HepG2 (cell line): ENCODE results near the gene PTPRF. TPM values are rescaled to one million over a fixed set of nuclear protein-coding genes. Genes with fewer than 3 reads are reported as not detected.

Experiments
- ATAC-seq: fragments of 200-7000 bp; cut with Tn5 transposase; 3 replicates; pipeline ENCODE4 v1.9.1; 2020; ENCODE audit warnings: mild to moderate bottlenecking, moderate library complexity
- BruUV-seq: library from RNA; stranded (reverse); fragments of 400-500 nt; replicated peaks from 2 replicates; lab custom pipeline; 2021; lab: Mats Ljungman, UMichigan
- CTCF ChIA-PET: fragments of 300-600 bp; formaldehyde crosslinking; extraction: SDS; loops from one replicate; lab custom pipeline; 2021; ENCODE audit warnings: low total read pairs, inconsistent platforms, low intra/inter-chr PET ratio; lab: Yijun Ruan, JAX
- POLR2A ChIA-PET: fragments of 350-600 bp; sonication (Branson Sonifier 250); formaldehyde crosslinking; loops from one replicate; lab custom pipeline; 2020; ENCODE audit warnings: antibody characterized with exemption, inconsistent platforms; lab: Yijun Ruan, JAX
- DNase-seq: peaks from one replicate; pipeline ENCODE4 v3.0.0-alpha.2; 2015; ENCODE audit warnings: low spot score
- FAIRE-seq: peaks from 3 replicates; lab custom pipeline; 2011; peaks lifted over from hg19 to GRCh38; lab: Jason Lieb, UNC
- H2AFZ ChIP-seq: one replicate; pipeline ENCODE4 v1.6.1; 2011; ENCODE audit warnings: low read length, inconsistent platforms
- H3K27ac ChIP-seq: fragments of 300-600 bp; 3 replicates; pipeline ENCODE4 v1.8.0; 2011; ENCODE audit warnings: mixed run types, mild to moderate bottlenecking, mixed read lengths, low read length, inconsistent platforms; ENCODE audit not compliant: insufficient read depth; ENCODE audit errors: extremely low read length
- H3K27me3 ChIP-seq, 2 experiments: fragments of 200-600 bp in 1 of 2; 2 replicates in 1 of 2; 3 replicates in 1 of 2; pipeline versions ENCODE4 v1.6.0 to v1.8.0; 2011; ENCODE audit warnings: low read length in 2 of 2, mild to moderate bottlenecking in 2 of 2, moderate library complexity in 2 of 2, inconsistent platforms in 1 of 2; ENCODE audit not compliant: insufficient read depth in 2 of 2, control insufficient read depth in 1 of 2
- H3K36me3 ChIP-seq, 2 experiments: fragments of 200-600 bp in 1 of 2; replicated peaks in 1 of 2; 2 replicates in 1 of 2; 3 replicates in 1 of 2; pipeline versions ENCODE4 v1.5.1 to v1.8.0; 2011; ENCODE audit warnings: low read length in 2 of 2, inconsistent platforms in 1 of 2; ENCODE audit not compliant: insufficient read depth in 2 of 2, control insufficient read depth in 1 of 2
- H3K4me1 ChIP-seq: 2 replicates; pipeline ENCODE4 v1.5.1; 2012; ENCODE audit warnings: low read length, inconsistent platforms; ENCODE audit not compliant: insufficient read depth
- H3K4me2 ChIP-seq: 2 replicates; pipeline ENCODE4 v1.6.0; 2011; ENCODE audit warnings: low read depth, low read length, inconsistent platforms
- H3K4me3 ChIP-seq, 3 experiments: fragments of 200-600 bp in 1 of 3; sonication (generic), shearing (Covaris generic) in 1 of 3; replicated peaks in 1 of 3; 2 replicates each; pipeline ENCODE4 v1.5.1; 2011 to 2016; ENCODE audit warnings: low read length in 3 of 3, inconsistent platforms in 2 of 3, low read depth in 2 of 3, mild to moderate bottlenecking in 2 of 3, control low read depth in 1 of 3, mixed read lengths in 1 of 3; ENCODE audit not compliant: insufficient read depth in 1 of 3
- H3K79me2 ChIP-seq: one replicate; pipeline ENCODE4 v1.6.1; 2011; ENCODE audit warnings: low read length, inconsistent platforms; ENCODE audit not compliant: insufficient read depth
- H3K9ac ChIP-seq: 2 replicates; pipeline ENCODE4 v1.6.0; 2011; ENCODE audit warnings: mild to moderate bottlenecking, low read depth, low read length, inconsistent platforms; ENCODE audit not compliant: insufficient read depth
- H3K9me3 ChIP-seq: 2 replicates; pipeline ENCODE4 v1.5.1; 2012; ENCODE audit warnings: mild to moderate bottlenecking, low read length
- H4K20me1 ChIP-seq: 2 replicates; pipeline ENCODE4 v1.6.0; 2011; ENCODE audit warnings: inconsistent platforms, mild to moderate bottlenecking, low read length, moderate library complexity; ENCODE audit not compliant: insufficient read depth
- BORCS8-MEF2B ChIP-seq: sonication (generic); formaldehyde crosslinking; IDR thresholded peaks from 2 replicates; pipeline ENCODE4 v1.8.0; 2022; ENCODE audit warnings: mild to moderate bottlenecking, missing genetic modification reagents
- ETV5 ChIP-seq: IDR thresholded peaks from 2 replicates; pipeline ENCODE4 v1.6.1; 2018; ENCODE audit warnings: missing biosample characterization, missing genetic modification reagents, inconsistent platforms, borderline replicate concordance
- FOSL1 ChIP-seq: sonication (generic); formaldehyde crosslinking; IDR thresholded peaks from 2 replicates; pipeline ENCODE4 v1.9.0; 2021; ENCODE audit warnings: missing genetic modification reagents, borderline replicate concordance
- FOXA3 ChIP-seq: IDR thresholded peaks from 2 replicates; pipeline ENCODE4 v1.6.1; 2016; ENCODE audit warnings: missing genetic modification reagents, missing compliant biosample characterization
- FOXC1 ChIP-seq: sonication (generic); formaldehyde crosslinking; IDR thresholded peaks from 2 replicates; pipeline ENCODE4 v1.8.0; 2022; ENCODE audit warnings: mild to moderate bottlenecking, missing genetic modification reagents, borderline replicate concordance
- KDM3A ChIP-seq: IDR thresholded peaks from 2 replicates; pipeline ENCODE4 v1.6.1; 2018; ENCODE audit warnings: low read depth, missing compliant biosample characterization
- KDM4B ChIP-seq: sonication (generic); formaldehyde crosslinking; IDR thresholded peaks from 2 replicates; pipeline ENCODE4 v1.4.0; 2020; ENCODE audit warnings: missing genetic modification reagents
- MIER3 ChIP-seq: IDR thresholded peaks from 2 replicates; pipeline ENCODE4 v1.6.1; 2016; ENCODE audit warnings: missing compliant biosample characterization, borderline replicate concordance
- MLLT10 ChIP-seq: sonication (generic); formaldehyde crosslinking; IDR thresholded peaks from 2 replicates; pipeline ENCODE4 v1.4.0; 2020; ENCODE audit warnings: missing genetic modification reagents
- RXRB ChIP-seq: IDR thresholded peaks from 2 replicates; pipeline ENCODE4 v1.6.1; 2016; ENCODE audit warnings: borderline replicate concordance, missing genetic modification reagents, missing compliant biosample characterization
- ZNF224 ChIP-seq: sonication (generic); formaldehyde crosslinking; IDR thresholded peaks from 2 replicates; pipeline ENCODE4 v1.5.0; 2020; ENCODE audit warnings: mild to moderate bottlenecking, missing genetic modification reagents
- ZNF274 ChIP-seq: sonication (generic); formaldehyde crosslinking; IDR thresholded peaks from 2 replicates; pipeline ENCODE4 v1.5.1; 2020; ENCODE audit warnings: mild to moderate bottlenecking, missing genetic modification reagents
- ZNF446 ChIP-seq: sonication (generic); formaldehyde crosslinking; IDR thresholded peaks from 2 replicates; pipeline ENCODE4 v1.5.0; 2020; ENCODE audit warnings: mild to moderate bottlenecking, missing genetic modification reagents
- ZNF598 ChIP-seq: sonication (generic); formaldehyde crosslinking; IDR thresholded peaks from 2 replicates; pipeline ENCODE4 v1.5.1; 2020; ENCODE audit warnings: mild to moderate bottlenecking, missing genetic modification reagents, borderline replicate concordance
- ZNF629 ChIP-seq: sonication (generic); formaldehyde crosslinking; conservative IDR thresholded peaks from 2 replicates; pipeline ENCODE4 v1.5.0; 2020; ENCODE audit warnings: missing genetic modification reagents
- ZNF670 ChIP-seq: sonication (generic); formaldehyde crosslinking; IDR thresholded peaks from 2 replicates; pipeline ENCODE4 v1.8.0; 2022; ENCODE audit warnings: mild to moderate bottlenecking, missing genetic modification reagents, borderline replicate concordance
- ZNF780A ChIP-seq: sonication (generic); formaldehyde crosslinking; IDR thresholded peaks from 2 replicates; pipeline ENCODE4 v1.8.0; 2022; ENCODE audit warnings: mild to moderate bottlenecking, missing genetic modification reagents, moderate library complexity
- ZSCAN29 ChIP-seq: sonication (generic); formaldehyde crosslinking; conservative IDR thresholded peaks from 2 replicates; pipeline ENCODE4 v1.4.0; 2020; ENCODE audit warnings: mild to moderate bottlenecking, missing genetic modification reagents
- WGBS: methylation state at CpG from one replicate; pipeline ENCODE4 v1.1.6; 2017; ENCODE audit warnings: low lambda C conversion rate; 5-methylcytosine and 5-hydroxymethylcytosine counted together
- in situ Hi-C: cut with HindIII; loops from 2 replicates; pipeline ENCODE4 v1.10.0; 2017; ENCODE audit warnings: low pct_unique_long_range_greater_than_20kb; ENCODE audit not compliant: extremely low pct_ligation_motif_present
- intact Hi-C: fragments of 100-400 bp; cut with micrococcal nuclease; formaldehyde crosslinking; loops from one replicate; pipeline ENCODE4 v1.10.0; 2022; ENCODE audit not compliant: unreplicated experiment
- polyA plus RNA-seq, 8 experiments: library from polyadenylated mRNA; depleted of rRNA in 3 of 8; stranded (reverse) in 7 of 8; unstranded in 1 of 8; fragments of >200 nt; fragmentation: Illumina TruSeq in 4 of 8; extraction: Trizol in 4 of 8; gene quantifications; 2 replicates each; pipeline versions ENCODE4 v1.2.1 to v1.2.3, GENCODE V29; 2011 to 2016; ENCODE audit warnings: low read depth in 4 of 8, missing spikeins in 1 of 8, mixed read lengths in 1 of 8; ENCODE audit not compliant: insufficient read depth in 1 of 8
- total RNA-seq, 5 experiments: library from RNA; depleted of rRNA; stranded (reverse); fragments of >200 nt; fragmentation: Illumina TruSeq; extraction: Trizol; gene quantifications; 2 replicates each; pipeline ENCODE4 v1.2.3, GENCODE V29; 2016; ENCODE audit warnings: low read depth in 1 of 5
- TF ChIP-seq, protein P1 (sequence below): sonication (generic); formaldehyde crosslinking; IDR thresholded peaks from 2 replicates; pipeline ENCODE4 v1.5.0; 2020; ENCODE audit warnings: missing genetic modification reagents
- TF ChIP-seq, protein P2 (sequence below): IDR thresholded peaks from 2 replicates; pipeline ENCODE4 v1.6.1; 2016; ENCODE audit warnings: low read depth, control low read depth

The PTPRF gene
- total and polyA plus RNA-seq, 2 of the 13 experiments (the other 11 are each of a cell fraction or from before 2014, with no cell fraction given) = 55.9 to 167 TPM

DNA sequence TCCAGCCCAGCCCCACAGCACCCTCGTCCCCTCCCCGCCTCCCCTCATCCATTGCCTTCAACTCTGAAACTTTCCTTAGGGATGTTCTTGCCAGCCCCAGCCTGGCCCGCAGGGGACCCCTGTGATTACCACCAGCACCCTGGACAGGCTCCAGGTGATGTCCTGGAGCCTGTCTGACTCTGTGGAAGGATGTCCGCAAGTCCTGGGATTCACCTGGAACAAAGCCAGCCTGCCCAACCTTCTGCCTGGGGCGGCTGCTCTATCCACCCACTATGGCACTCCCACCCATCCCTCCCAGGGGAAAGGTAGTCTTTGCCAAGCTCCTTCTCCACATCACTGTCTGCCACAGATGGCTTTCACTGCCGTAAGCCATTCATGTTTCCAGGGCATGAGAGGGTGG is 24.4 kb upstream of the PTPRF start:
- no peak for FAIRE-seq

DNA sequence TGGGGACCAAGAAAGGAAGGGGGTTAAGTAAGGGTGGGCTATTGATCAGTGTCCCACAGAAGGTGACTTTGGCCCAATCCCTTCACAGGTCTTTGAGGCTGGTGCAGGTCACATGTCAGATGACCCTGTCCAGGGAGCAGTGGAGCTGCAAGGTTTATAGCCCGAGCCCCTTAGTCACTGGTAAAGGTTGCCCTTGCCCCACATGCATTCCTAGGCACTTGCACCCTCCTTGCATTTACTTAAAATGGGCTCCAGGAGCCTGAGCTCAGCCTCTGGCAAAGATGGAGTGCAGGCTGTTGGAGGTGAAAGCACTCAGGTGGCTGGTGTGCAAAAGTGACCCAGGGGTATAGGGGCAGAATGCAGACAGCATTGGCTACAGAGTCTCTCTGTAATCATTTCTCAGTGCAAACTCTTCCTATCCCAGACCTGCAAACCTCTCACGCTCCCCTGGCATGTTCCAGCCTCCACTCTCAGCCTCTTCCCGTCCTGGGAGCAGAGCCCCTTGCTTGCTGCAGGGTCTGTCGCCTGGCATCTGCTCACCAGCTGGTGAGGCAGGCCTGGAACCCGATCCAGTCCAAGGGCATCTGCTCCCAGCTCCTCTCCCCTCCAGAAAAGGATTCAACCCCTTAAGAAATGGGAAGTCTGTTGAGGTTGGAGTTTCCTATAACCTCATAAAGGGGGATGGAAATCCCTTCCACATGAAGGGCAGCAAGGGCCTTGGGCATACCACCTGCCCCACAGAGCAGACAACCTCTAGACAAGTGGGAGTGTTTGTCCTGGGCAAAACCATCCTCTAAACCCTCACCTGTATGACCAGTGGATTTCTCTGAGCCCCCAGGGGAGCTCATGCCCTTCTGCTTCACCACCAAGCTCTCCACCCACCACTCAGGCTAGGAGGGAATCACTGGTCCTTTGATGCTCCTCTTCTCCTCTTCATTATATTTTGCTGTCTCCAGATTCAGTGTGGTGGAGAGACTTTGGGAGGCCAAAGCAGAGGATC is 23.1 kb upstream of the PTPRF start:
- no peak for FAIRE-seq

More for the DNA sequence above, 24.4 kb upstream of the PTPRF start:
- BruUV-seq = no TSS peak
- in situ Hi-C loops (no loop called here), intact Hi-C loops (no loop called here)
- ATAC-seq = no peak
- Histone ChIP-seq H3K4me2 (no peak overlapping the region), H3K27me3 (peaks cover 5 to 24% of the 10 kb centered on the region in 2 experiments), H3K27ac (no peak overlapping the region), H4K20me1 (no peaks in the 10 kb centered on the region), H3K4me1 (no peaks in the 10 kb centered on the region)
- TF ChIP-seq ZNF446 (CRISPR knock-in tag) (no peak), ZSCAN29 (CRISPR knock-in tag) (no peak), FOXC1 (no peak), FOSL1 (CRISPR knock-in tag) (no peak), ZNF598 (CRISPR knock-in tag) (no peak), MLLT10 (CRISPR knock-in tag) (no peak), ZNF780A (no peak), RXRB (CRISPR knock-in tag) (no peak), FOXA3 (CRISPR knock-in tag) (no peak), ZNF670 (no peak)
- TF ChIP-seq, protein P1, sequence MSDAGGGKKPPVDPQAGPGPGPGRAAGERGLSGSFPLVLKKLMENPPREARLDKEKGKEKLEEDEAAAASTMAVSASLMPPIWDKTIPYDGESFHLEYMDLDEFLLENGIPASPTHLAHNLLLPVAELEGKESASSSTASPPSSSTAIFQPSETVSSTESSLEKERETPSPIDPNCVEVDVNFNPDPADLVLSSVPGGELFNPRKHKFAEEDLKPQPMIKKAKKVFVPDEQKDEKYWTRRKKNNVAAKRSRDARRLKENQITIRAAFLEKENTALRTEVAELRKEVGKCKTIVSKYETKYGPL (CRISPR knock-in tag) = no peak
- TF ChIP-seq, all 625 proteins: peak for 0
- no peaks in the 10 kb centered on the region for H3K79me2 ChIP-seq
- no peak overlapping the region for H2AFZ ChIP-seq
- ChIA-PET CTCF (no interaction called here), POLR2A (no interaction called here)
- H3K9ac ChIP-seq = no peak overlapping the region
- no peaks in the 10 kb centered on the region for H3K36me3 ChIP-seq
- no peaks in the 10 kb centered on the region for H3K9me3 ChIP-seq
- H3K4me3 ChIP-seq = no peak overlapping the region
- 30% methylated on average over 5 of the region's 6 CpGs for WGBS
- no peak for DNase-seq

More for the DNA sequence above, 23.1 kb upstream of the PTPRF start:
- no peaks in the 10 kb centered on the region for H3K36me3 ChIP-seq
- TF ChIP-seq KDM3A (CRISPR knock-in tag) (no peak), MIER3 (CRISPR knock-in tag) (no peak), ZNF274 (CRISPR knock-in tag) (no peak), BORCS8-MEF2B (CRISPR knock-in tag) (no peak), ZNF629 (CRISPR knock-in tag) (no peak), ZNF224 (CRISPR knock-in tag) (no peak), KDM4B (CRISPR knock-in tag) (no peak), ETV5 (CRISPR knock-in tag) (no peak)
- TF ChIP-seq, protein P2, sequence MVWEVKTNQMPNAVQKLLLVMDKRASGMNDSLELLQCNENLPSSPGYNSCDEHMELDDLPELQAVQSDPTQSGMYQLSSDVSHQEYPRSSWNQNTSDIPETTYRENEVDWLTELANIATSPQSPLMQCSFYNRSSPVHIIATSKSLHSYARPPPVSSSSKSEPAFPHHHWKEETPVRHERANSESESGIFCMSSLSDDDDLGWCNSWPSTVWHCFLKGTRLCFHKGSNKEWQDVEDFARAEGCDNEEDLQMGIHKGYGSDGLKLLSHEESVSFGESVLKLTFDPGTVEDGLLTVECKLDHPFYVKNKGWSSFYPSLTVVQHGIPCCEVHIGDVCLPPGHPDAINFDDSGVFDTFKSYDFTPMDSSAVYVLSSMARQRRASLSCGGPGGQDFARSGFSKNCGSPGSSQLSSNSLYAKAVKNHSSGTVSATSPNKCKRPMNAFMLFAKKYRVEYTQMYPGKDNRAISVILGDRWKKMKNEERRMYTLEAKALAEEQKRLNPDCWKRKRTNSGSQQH (CRISPR knock-in tag) = no peak
- no peak overlapping the region for H3K4me2 ChIP-seq
- POLR2A ChIA-PET = no interaction called here
- no peaks in the 10 kb centered on the region for H3K9me3 ChIP-seq
- in situ Hi-C loops = no loop called here
- peaks cover 5 to 28% of the 10 kb centered on the region in 2 experiments for H3K27me3 ChIP-seq
- H3K27ac ChIP-seq = no peak overlapping the region
- 25% methylated on average over 5 of the region's 5 CpGs for WGBS
- H3K9ac ChIP-seq = no peak overlapping the region
- CTCF ChIA-PET = no interaction called here
- no TSS peak for BruUV-seq
- intact Hi-C loops = no loop called here
- ATAC-seq (no peak; the same call in 2 of the 3 replicates), DNase-seq (no peak)
- H3K4me3 ChIP-seq = no peak overlapping the region
- no peaks in the 10 kb centered on the region for H4K20me1 ChIP-seq
- no peak overlapping the region for H2AFZ ChIP-seq
- H3K4me1 ChIP-seq = no peaks in the 10 kb centered on the region
- H3K79me2 ChIP-seq = no peaks in the 10 kb centered on the region
